DND-41 (cell line): ENCODE data around the gene ITGA2.

Source experiments
- ATAC-seq: fragments of 200-7000 bp; cut with Tn5 transposase; 3 replicates; pipeline ENCODE4 v1.9.1; 2021; ENCODE audit warnings: low read depth; ENCODE audit not compliant: insufficient read depth
- DNase-seq: peaks from one replicate; pipeline ENCODE4 v3.0.0-alpha.2; 2020
- H2AFZ ChIP-seq: 2 replicates; pipeline ENCODE4 v1.6.0; 2012; ENCODE audit warnings: low read depth, low read length
- H3K27ac ChIP-seq: 2 replicates; pipeline ENCODE4 v1.5.1; 2012; ENCODE audit warnings: low read length, inconsistent platforms
- H3K27me3 ChIP-seq: fragments of 200-600 bp; sonication (generic); 2 replicates; pipeline ENCODE4 v1.6.0; 2012; ENCODE audit warnings: low read length, mild to moderate bottlenecking, inconsistent platforms; ENCODE audit not compliant: insufficient read depth, poor library complexity
- H3K36me3 ChIP-seq: 2 replicates; pipeline ENCODE4 v1.5.1; 2012; ENCODE audit warnings: low read length, inconsistent platforms; ENCODE audit not compliant: insufficient read depth
- H3K4me1 ChIP-seq: 2 replicates; pipeline ENCODE4 v1.5.1; 2012; ENCODE audit warnings: mild to moderate bottlenecking, low read length; ENCODE audit not compliant: insufficient read depth
- H3K4me2 ChIP-seq: 2 replicates; pipeline ENCODE4 v1.6.0; 2012; ENCODE audit warnings: mild to moderate bottlenecking, moderate library complexity, low read length, inconsistent platforms; ENCODE audit not compliant: insufficient read depth
- H3K4me3 ChIP-seq, 2 experiments: fragments of 200-600 bp in 1 of 2; shearing (Covaris generic) in 1 of 2; 2 replicates each; pipeline ENCODE4 v1.5.1; 2012 to 2016; ENCODE audit warnings: inconsistent platforms in 2 of 2, low read length in 2 of 2, mild to moderate bottlenecking in 2 of 2, low read depth in 1 of 2, moderate library complexity in 1 of 2
- H3K79me2 ChIP-seq: 2 replicates; pipeline ENCODE4 v1.6.0; 2012; ENCODE audit warnings: low read length, inconsistent platforms; ENCODE audit not compliant: insufficient read depth
- H3K9ac ChIP-seq: 2 replicates; pipeline ENCODE4 v1.6.0; 2012; ENCODE audit warnings: low read depth, mild to moderate bottlenecking, inconsistent platforms, low read length, moderate library complexity
- H3K9me3 ChIP-seq: 2 replicates; pipeline ENCODE4 v1.5.1; 2012; ENCODE audit warnings: low read length, moderate library complexity, mild to moderate bottlenecking, inconsistent platforms; ENCODE audit not compliant: insufficient read depth, severe bottlenecking
- H4K20me1 ChIP-seq: 2 replicates; pipeline ENCODE4 v1.6.0; 2012; ENCODE audit warnings: low read length; ENCODE audit not compliant: insufficient read depth
- CTCF ChIP-seq: IDR thresholded peaks from 2 replicates; pipeline ENCODE4 v1.5.1; 2012; ENCODE audit warnings: borderline replicate concordance, low read length, moderate library complexity, mild to moderate bottlenecking; ENCODE audit not compliant: poor library complexity, severe bottlenecking; ENCODE audit errors: extremely low read depth
- EZH2 ChIP-seq: IDR thresholded peaks from 3 replicates; pipeline ENCODE4 v1.6.1; 2012; ENCODE audit warnings: borderline replicate concordance, low read depth, mild to moderate bottlenecking, moderate library complexity, low read length, inconsistent platforms; ENCODE audit not compliant: severe bottlenecking

ITGA2 gene

GRCh38 chr5:53071738-53072137 is 82.6 kb downstream of the ITGA2 start:
- no peaks in the 10 kb centered on the region for H3K27me3 ChIP-seq
- TF ChIP-seq EZH2 (no peak), CTCF (no peak)
- DNase-seq = no peak
- H3K4me3 ChIP-seq = no peak overlapping the region
- no peak overlapping the region for H3K9ac ChIP-seq
- no peak for ATAC-seq
- H3K79me2 ChIP-seq = no peaks in the 10 kb centered on the region
- no peak overlapping the region for H3K27ac ChIP-seq
- H3K4me1 ChIP-seq = no peaks in the 10 kb centered on the region
- H4K20me1 ChIP-seq = no peaks in the 10 kb centered on the region
- H3K4me2 ChIP-seq = no peak overlapping the region
- H3K9me3 ChIP-seq = no peaks in the 10 kb centered on the region
- H3K36me3 ChIP-seq = peaks cover 24% of the 10 kb centered on the region; the same call in 1 of the 2 replicates
- H2AFZ ChIP-seq = no peak overlapping the region

- no peak overlapping the region for H3K4me3 ChIP-seq
- H3K4me1 ChIP-seq = no peaks in the 10 kb centered on the region
- peaks cover 21% of the 10 kb centered on the region; the same call in 1 of the 2 replicates for H3K36me3 ChIP-seq
- TF ChIP-seq EZH2 = no peak
- no peak for TF ChIP-seq CTCF
- no peaks in the 10 kb centered on the region for H3K27me3 ChIP-seq
- no peak overlapping the region for H3K4me2 ChIP-seq
- DNase-seq (no peak), ATAC-seq (no peak)
- H3K9ac ChIP-seq = no peak overlapping the region
- no peaks in the 10 kb centered on the region for H3K9me3 ChIP-seq
- no peak overlapping the region for H2AFZ ChIP-seq
- H4K20me1 ChIP-seq = no peaks in the 10 kb centered on the region
- no peak overlapping the region for H3K27ac ChIP-seq
- H3K79me2 ChIP-seq = no peaks in the 10 kb centered on the region
Observed at GRCh38 chr5:53073348-53073747, 84.2 kb downstream of the ITGA2 start.

- DNase-seq (no peak), ATAC-seq (no peak)
- H4K20me1 ChIP-seq = no peaks in the 10 kb centered on the region
- peaks cover 11% of the 10 kb centered on the region for H3K4me1 ChIP-seq
- no peak overlapping the region for H2AFZ ChIP-seq
- no peak overlapping the region for H3K9ac ChIP-seq
- no peaks in the 10 kb centered on the region for H3K79me2 ChIP-seq
- H3K36me3 ChIP-seq = peaks cover 27% of the 10 kb centered on the region; the same call in 1 of the 2 replicates
- H3K27ac ChIP-seq = no peak overlapping the region
- H3K4me3 ChIP-seq = no peak overlapping the region
- no peaks in the 10 kb centered on the region for H3K9me3 ChIP-seq
- TF ChIP-seq EZH2 = no peak
- TF ChIP-seq CTCF = no peak
- no peak overlapping the region for H3K4me2 ChIP-seq
- H3K27me3 ChIP-seq = no peaks in the 10 kb centered on the region
Observed at GRCh38 chr5:53076014-53076583, 86.9 kb downstream of the ITGA2 start.

- Histone ChIP-seq H3K27me3 (no peaks in the 10 kb centered on the region), H3K4me3 (no peak overlapping the region), H3K9ac (no peak overlapping the region), H3K4me1 (peaks cover 53% of the 10 kb centered on the region), H3K4me2 (no peak overlapping the region), H3K27ac (peak overlapping the region; percentile 38; the same call in 1 of the 2 replicates), H3K79me2 (no peaks in the 10 kb centered on the region), H2AFZ (no peak overlapping the region; the same call in 1 of the 2 replicates), H3K9me3 (no peaks in the 10 kb centered on the region), H4K20me1 (no peaks in the 10 kb centered on the region), H3K36me3 (peaks cover 15% of the 10 kb centered on the region; the same call in 1 of the 2 replicates)
- ATAC-seq (0 out of 3 replicates have a peak, but pooled peaks have one; percentile 21), DNase-seq (no peak)
- TF ChIP-seq CTCF (no peak), EZH2 (no peak)
Observed at GRCh38 chr5:53080271-53080670, 91.1 kb downstream of the ITGA2 start.
